Measurements from ENCODE around the gene HHATL. TPM values are rescaled to one million over a fixed set of nuclear protein-coding genes. Genes with fewer than 3 reads are reported as not detected.

The HHATL gene
- total RNA-seq, 1 experiment from 2014 or later: not detected

GRCh38 chr3:42686832-42687650 lies 15.6 kb downstream of the HHATL start:
- H3K9me3 ChIP-seq (ENCODE audit: control insufficient read depth, insufficient read depth, low read depth, low read length): no peaks in the 10 kb centered on the region
- in situ Hi-C loops (cut with HindIII; ENCODE audit: low pct_unique_long_range_greater_than_20kb, low sequenced_read_pairs): no loop called here
- H3K27ac ChIP-seq (ENCODE audit: low read length): no peak overlapping the region
- no peaks in the 10 kb centered on the region for H3K36me3 ChIP-seq (ENCODE audit: control insufficient read depth, insufficient read depth, low read length)
- H3K27me3 ChIP-seq (ENCODE audit: control insufficient read depth, insufficient read depth, low read length): no peaks in the 10 kb centered on the region
- no TSS peak for BruUV-seq (replicated peaks)
- H3K4me1 ChIP-seq (ENCODE audit: control insufficient read depth, insufficient read depth, low read length): no peaks in the 10 kb centered on the region
- CTCF ChIA-PET: no interaction called here
- POLR2A ChIA-PET: no interaction called here
- no peak for ATAC-seq
- DNase-seq (ENCODE audit: low read depth, low spot score): no peak
- H3K4me3 ChIP-seq (ENCODE audit: low read depth in 2 of 2, low read length in 2 of 2): no peak overlapping the region
- intact Hi-C loops (cut with micrococcal nuclease; ENCODE audit: unreplicated experiment): no loop called here
- TF ChIP-seq POLR2AphosphoS5 (IDR thresholded peaks at IDR 0.05; ENCODE audit: low read depth, low read length): no peak

- ATAC-seq (no peak), DNase-seq (ENCODE audit: low read depth, low spot score) (no peak)
- Histone ChIP-seq H3K36me3 (ENCODE audit: control insufficient read depth, insufficient read depth, low read length) (no peaks in the 10 kb centered on the region), H3K9me3 (ENCODE audit: control insufficient read depth, insufficient read depth, low read depth, low read length) (no peaks in the 10 kb centered on the region), H3K27ac (ENCODE audit: low read length) (no peak overlapping the region), H3K27me3 (ENCODE audit: control insufficient read depth, insufficient read depth, low read length) (no peaks in the 10 kb centered on the region), H3K4me3 (ENCODE audit: low read depth in 2 of 2, low read length in 2 of 2) (no peak overlapping the region), H3K4me1 (ENCODE audit: control insufficient read depth, insufficient read depth, low read length) (no peaks in the 10 kb centered on the region)
- intact Hi-C loops (cut with micrococcal nuclease; ENCODE audit: unreplicated experiment): no loop called here
- TF ChIP-seq CTCF (IDR thresholded peaks at IDR 0.05) (no peak), POLR2AphosphoS5 (IDR thresholded peaks at IDR 0.05; ENCODE audit: low read depth, low read length) (no peak), SIN3A (IDR thresholded peaks at IDR 0.05; ENCODE audit: borderline replicate concordance, insufficient read depth, low read depth, low read length) (no peak), TCF7L2 (IDR thresholded peaks at IDR 0.05; ENCODE audit: low read depth, low read length) (no peak), REST (IDR thresholded peaks at IDR 0.05; ENCODE audit: insufficient read depth in 1 of 2, low read depth in 2 of 2, low read length in 1 of 2) (no peak)
- POLR2A ChIA-PET: no interaction called here
- CTCF ChIA-PET: no interaction called here
- BruUV-seq (replicated peaks): no TSS peak
- in situ Hi-C loops (cut with HindIII; ENCODE audit: low pct_unique_long_range_greater_than_20kb, low sequenced_read_pairs): no loop called here
These were observed 16.4 kb downstream of the HHATL start for GRCh38 chr3:42685891-42686820.

All from Panc1 (cell line).